Central memory CD4-positive, alpha-beta T cell (primary cell): Measurements from ENCODE around the gene MYO6.

Experiments
- DNase-seq: peaks from one replicate; pipeline ENCODE4 v3.0.0; 2022

Gene MYO6

GRCh38 chr6:75830959-75831885, 82.2 kb downstream of the MYO6 start:
- DNase-seq: no peak

- no peak for DNase-seq
Measured at GRCh38 chr6:75834447-75834846, 85.4 kb downstream of the MYO6 start.

- DNase-seq: no peak
Measured at GRCh38 chr6:75842191-75842590, 93.2 kb downstream of the MYO6 start.

- no peak for DNase-seq
Measured at GRCh38 chr6:75842732-75843131, 93.7 kb downstream of the MYO6 start.

- DNase-seq: no peak
Measured at GRCh38 chr6:75843396-75843795, 94.4 kb downstream of the MYO6 start.

- no peak for DNase-seq
Measured at GRCh38 chr6:75848274-75848673, 99.2 kb downstream of the MYO6 start.

- no peak for DNase-seq
Measured at GRCh38 chr6:75849329-75850025, 100.4 kb downstream of the MYO6 start.

GRCh38 chr6:75850026-75850833, 101.2 kb downstream of the MYO6 start:
- no peak for DNase-seq

- DNase-seq: no peak
Measured at GRCh38 chr6:75852721-75853120, 103.7 kb downstream of the MYO6 start.

- no peak for DNase-seq
Measured at GRCh38 chr6:75853806-75854205, 104.8 kb downstream of the MYO6 start.

- DNase-seq: no peak
Measured at GRCh38 chr6:75855052-75855451, 106.0 kb downstream of the MYO6 start.

- DNase-seq: no peak
Measured at GRCh38 chr6:75856902-75857301, 107.9 kb downstream of the MYO6 start.

- DNase-seq: no peak
Measured at GRCh38 chr6:75863001-75863400, 114.0 kb downstream of the MYO6 start.

GRCh38 chr6:75863784-75864183, 114.7 kb downstream of the MYO6 start:
- no peak for DNase-seq

- no peak for DNase-seq
Measured at GRCh38 chr6:75864446-75864845, 115.4 kb downstream of the MYO6 start.

- no peak for DNase-seq
Measured at GRCh38 chr6:75870389-75870788, 121.3 kb downstream of the MYO6 start.

- DNase-seq: no peak
Measured at GRCh38 chr6:75874224-75874623, 125.2 kb downstream of the MYO6 start.

- DNase-seq: no peak
Measured at GRCh38 chr6:75876152-75876551, 127.1 kb downstream of the MYO6 start.

GRCh38 chr6:75880305-75880704, 131.3 kb downstream of the MYO6 start:
- DNase-seq: no peak

- no peak for DNase-seq
Measured at GRCh38 chr6:75882734-75883133, 133.7 kb downstream of the MYO6 start.

- DNase-seq: no peak
Measured at GRCh38 chr6:75884822-75885221, 135.8 kb downstream of the MYO6 start.

GRCh38 chr6:75892384-75892783, 143.3 kb downstream of the MYO6 start:
- DNase-seq: no peak

GRCh38 chr6:75893058-75893775, 144.2 kb downstream of the MYO6 start:
- peak; percentile 13 for DNase-seq
